HL-60 (cell line): ENCODE data around the gene PARP6.

ENCODE experiments used
- DNase-seq, 2 experiments: peaks; one replicate each; pipeline ENCODE4 v3.0.0-alpha.2; 2010 to 2020; ENCODE audit warnings: low read depth in 1 of 2, low spot score in 1 of 2
- H3K27ac ChIP-seq: fragments of 250-450 bp; sonication (Bioruptor Pico); replicated peaks from 2 replicates; pipeline ENCODE4 v1.5.1; 2020; ENCODE audit warnings: mild to moderate bottlenecking, moderate library complexity
- H3K27me3 ChIP-seq: fragments of 250-450 bp; sonication (Bioruptor Pico); 2 replicates; pipeline ENCODE4 v1.5.1; 2021; ENCODE audit warnings: mild to moderate bottlenecking, moderate library complexity; ENCODE audit not compliant: insufficient read depth, poor library complexity, severe bottlenecking
- H3K4me3 ChIP-seq: replicated peaks from 2 replicates; pipeline ENCODE4 v1.5.1; 2011; ENCODE audit warnings: mild to moderate bottlenecking, control low read depth, low read length; ENCODE audit not compliant: insufficient read depth
- GABPA ChIP-seq: IDR thresholded peaks from 2 replicates; pipeline ENCODE4 v1.6.1; 2012; ENCODE audit warnings: low read depth
- POLR2AphosphoS5 ChIP-seq: IDR thresholded peaks from 2 replicates; pipeline ENCODE4 v1.6.1; 2012; ENCODE audit warnings: low read depth
- SPI1 ChIP-seq: IDR thresholded peaks from 2 replicates; pipeline ENCODE4 v1.6.1; 2012; ENCODE audit warnings: low read depth, mild to moderate bottlenecking, borderline replicate concordance
- TF ChIP-seq, protein P1 (sequence below): IDR thresholded peaks from one replicate; pipeline ENCODE4 v1.5.1; 2011; ENCODE audit warnings: low read length, control low read depth, inconsistent platforms; ENCODE audit not compliant: insufficient read depth
- TF ChIP-seq, protein P2 (sequence below): IDR thresholded peaks from 2 replicates; pipeline ENCODE4 v1.6.1; 2012; ENCODE audit warnings: low read depth; ENCODE audit not compliant: insufficient replicate concordance

PARP6 gene

GRCh38 chr15:72288796-72289596 lies 16.6 kb upstream of the PARP6 start:
- Histone ChIP-seq H3K4me3 (no peak overlapping the region), H3K27me3 (no peaks in the 10 kb centered on the region), H3K27ac (no peak overlapping the region)
- no peak for DNase-seq
- TF ChIP-seq SPI1 (no peak), GABPA (no peak), POLR2AphosphoS5 (no peak)
- TF ChIP-seq, protein P1, sequence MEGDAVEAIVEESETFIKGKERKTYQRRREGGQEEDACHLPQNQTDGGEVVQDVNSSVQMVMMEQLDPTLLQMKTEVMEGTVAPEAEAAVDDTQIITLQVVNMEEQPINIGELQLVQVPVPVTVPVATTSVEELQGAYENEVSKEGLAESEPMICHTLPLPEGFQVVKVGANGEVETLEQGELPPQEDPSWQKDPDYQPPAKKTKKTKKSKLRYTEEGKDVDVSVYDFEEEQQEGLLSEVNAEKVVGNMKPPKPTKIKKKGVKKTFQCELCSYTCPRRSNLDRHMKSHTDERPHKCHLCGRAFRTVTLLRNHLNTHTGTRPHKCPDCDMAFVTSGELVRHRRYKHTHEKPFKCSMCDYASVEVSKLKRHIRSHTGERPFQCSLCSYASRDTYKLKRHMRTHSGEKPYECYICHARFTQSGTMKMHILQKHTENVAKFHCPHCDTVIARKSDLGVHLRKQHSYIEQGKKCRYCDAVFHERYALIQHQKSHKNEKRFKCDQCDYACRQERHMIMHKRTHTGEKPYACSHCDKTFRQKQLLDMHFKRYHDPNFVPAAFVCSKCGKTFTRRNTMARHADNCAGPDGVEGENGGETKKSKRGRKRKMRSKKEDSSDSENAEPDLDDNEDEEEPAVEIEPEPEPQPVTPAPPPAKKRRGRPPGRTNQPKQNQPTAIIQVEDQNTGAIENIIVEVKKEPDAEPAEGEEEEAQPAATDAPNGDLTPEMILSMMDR = no peak
- TF ChIP-seq, protein P2, sequence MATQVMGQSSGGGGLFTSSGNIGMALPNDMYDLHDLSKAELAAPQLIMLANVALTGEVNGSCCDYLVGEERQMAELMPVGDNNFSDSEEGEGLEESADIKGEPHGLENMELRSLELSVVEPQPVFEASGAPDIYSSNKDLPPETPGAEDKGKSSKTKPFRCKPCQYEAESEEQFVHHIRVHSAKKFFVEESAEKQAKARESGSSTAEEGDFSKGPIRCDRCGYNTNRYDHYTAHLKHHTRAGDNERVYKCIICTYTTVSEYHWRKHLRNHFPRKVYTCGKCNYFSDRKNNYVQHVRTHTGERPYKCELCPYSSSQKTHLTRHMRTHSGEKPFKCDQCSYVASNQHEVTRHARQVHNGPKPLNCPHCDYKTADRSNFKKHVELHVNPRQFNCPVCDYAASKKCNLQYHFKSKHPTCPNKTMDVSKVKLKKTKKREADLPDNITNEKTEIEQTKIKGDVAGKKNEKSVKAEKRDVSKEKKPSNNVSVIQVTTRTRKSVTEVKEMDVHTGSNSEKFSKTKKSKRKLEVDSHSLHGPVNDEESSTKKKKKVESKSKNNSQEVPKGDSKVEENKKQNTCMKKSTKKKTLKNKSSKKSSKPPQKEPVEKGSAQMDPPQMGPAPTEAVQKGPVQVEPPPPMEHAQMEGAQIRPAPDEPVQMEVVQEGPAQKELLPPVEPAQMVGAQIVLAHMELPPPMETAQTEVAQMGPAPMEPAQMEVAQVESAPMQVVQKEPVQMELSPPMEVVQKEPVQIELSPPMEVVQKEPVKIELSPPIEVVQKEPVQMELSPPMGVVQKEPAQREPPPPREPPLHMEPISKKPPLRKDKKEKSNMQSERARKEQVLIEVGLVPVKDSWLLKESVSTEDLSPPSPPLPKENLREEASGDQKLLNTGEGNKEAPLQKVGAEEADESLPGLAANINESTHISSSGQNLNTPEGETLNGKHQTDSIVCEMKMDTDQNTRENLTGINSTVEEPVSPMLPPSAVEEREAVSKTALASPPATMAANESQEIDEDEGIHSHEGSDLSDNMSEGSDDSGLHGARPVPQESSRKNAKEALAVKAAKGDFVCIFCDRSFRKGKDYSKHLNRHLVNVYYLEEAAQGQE = no peak

DNA sequence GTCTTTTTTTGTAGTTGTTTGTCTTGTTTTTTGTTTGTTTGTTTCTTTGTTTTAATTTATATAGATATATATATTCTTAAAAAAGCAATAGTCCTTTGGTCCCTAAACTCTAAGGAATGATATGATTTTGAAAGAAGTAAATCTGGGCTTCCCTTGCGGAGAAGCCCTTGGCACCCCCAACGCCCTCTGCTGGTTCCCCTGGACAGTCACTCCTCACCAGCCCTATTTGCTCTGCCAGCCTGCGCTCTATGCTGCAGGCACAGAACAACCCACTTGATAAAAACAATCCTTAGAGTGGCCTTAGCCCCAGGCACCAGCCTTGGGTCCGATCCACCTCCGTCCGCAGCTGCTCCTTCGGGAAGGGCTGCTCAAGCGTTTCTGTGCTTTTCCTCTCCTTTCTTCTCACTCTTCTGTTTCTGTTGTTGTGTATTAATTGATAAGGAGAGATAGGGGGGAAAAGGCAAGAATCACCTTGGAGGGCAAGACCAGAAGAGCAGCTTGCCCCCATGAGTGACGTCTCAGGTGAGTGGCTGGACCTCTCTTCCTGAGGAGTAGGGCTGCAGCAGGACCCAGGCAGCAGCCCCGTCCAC lies 13.7 kb upstream of the PARP6 start:
- Histone ChIP-seq H3K27me3 (no peaks in the 10 kb centered on the region), H3K4me3 (no peak overlapping the region), H3K27ac (no peak overlapping the region)
- peak; percentile 16 to 56 for DNase-seq
- TF ChIP-seq GABPA (no peak), POLR2AphosphoS5 (no peak), SPI1 (no peak)
- TF ChIP-seq, protein P2 = no peak
- TF ChIP-seq, protein P1 = peak; percentile 80

- no peak for DNase-seq
These were observed 13.0 kb upstream of the PARP6 start for GRCh38 chr15:72285402-72285801.

More at GRCh38 chr15:72285402-72285801, 13.0 kb upstream of the PARP6 start:
- Histone ChIP-seq H3K27ac (no peak overlapping the region), H3K4me3 (no peak overlapping the region), H3K27me3 (no peaks in the 10 kb centered on the region)
- TF ChIP-seq GABPA = no peak
- TF ChIP-seq POLR2AphosphoS5 = no peak
- no peak for TF ChIP-seq SPI1
- TF ChIP-seq, protein P2 = no peak
- TF ChIP-seq, protein P1 = no peak
